Panc1 (cell line): ENCODE results near the gene AGAP1. TPM values are rescaled to one million over a fixed set of nuclear protein-coding genes. Genes with fewer than 3 reads are reported as not detected.

Source experiments
- ATAC-seq: fragments of 200-7000 bp; cut with Tn5 transposase; 2 replicates; pipeline ENCODE4 v1.9.1; 2020; ENCODE audit warnings: mild to moderate bottlenecking, moderate library complexity
- BruUV-seq: library from RNA; stranded (reverse); fragments of 400-500 nt; replicated peaks from 2 replicates; lab custom pipeline; 2021; lab: Mats Ljungman, UMichigan
- CTCF ChIA-PET: fragments of 300-600 bp; sonication (Branson Sonifier 250); formaldehyde crosslinking; loops from one replicate; lab custom pipeline; 2022; ENCODE audit warnings: antibody characterized with exemption; lab: Charles Lee
- POLR2A ChIA-PET: fragments of 300-600 bp; sonication (Branson Sonifier 250); formaldehyde crosslinking; loops from one replicate; lab custom pipeline; 2022; ENCODE audit warnings: antibody characterized with exemption; lab: Charles Lee
- DNase-seq: peaks from one replicate; pipeline ENCODE4 v3.0.0-alpha.2; 2010; ENCODE audit warnings: low read depth, low spot score
- H3K27ac ChIP-seq: 2 replicates; pipeline ENCODE4 v1.5.1; 2011; ENCODE audit warnings: mild to moderate bottlenecking, low read length, inconsistent platforms
- H3K27me3 ChIP-seq: fragments of 200-500 bp; sonication (Bioruptor generic); 2 replicates; pipeline ENCODE4 v1.6.0; 2014; ENCODE audit warnings: low read length, inconsistent platforms; ENCODE audit not compliant: control insufficient read depth, insufficient read depth
- H3K36me3 ChIP-seq: fragments of 200-500 bp; sonication (Bioruptor generic); 2 replicates; pipeline ENCODE4 v1.5.1; 2014; ENCODE audit warnings: inconsistent platforms, mild to moderate bottlenecking, low read length, moderate library complexity; ENCODE audit not compliant: control insufficient read depth, insufficient read depth
- H3K4me1 ChIP-seq: 2 replicates; pipeline ENCODE4 v1.5.1; 2011; ENCODE audit warnings: inconsistent platforms, mild to moderate bottlenecking, low read length, moderate library complexity; ENCODE audit not compliant: control insufficient read depth, insufficient read depth
- H3K4me3 ChIP-seq, 2 experiments: 2 replicates each; pipeline ENCODE4 v1.5.1; 2011 to 2012; ENCODE audit warnings: low read depth in 2 of 2, low read length in 2 of 2, mild to moderate bottlenecking in 2 of 2, inconsistent platforms in 1 of 2, moderate library complexity in 1 of 2
- H3K9me3 ChIP-seq: fragments of 200-500 bp; sonication (Bioruptor generic); 2 replicates; pipeline ENCODE4 v1.5.1; 2014; ENCODE audit warnings: low read depth, mild to moderate bottlenecking, inconsistent platforms, low read length, moderate library complexity; ENCODE audit not compliant: control insufficient read depth, insufficient read depth
- POLR2AphosphoS5 ChIP-seq: IDR thresholded peaks from 2 replicates; pipeline ENCODE4 v1.6.1; 2012; ENCODE audit warnings: mild to moderate bottlenecking, low read depth, low read length, moderate library complexity
- REST ChIP-seq, 2 experiments: IDR thresholded peaks; 2 replicates each; pipeline ENCODE4 v1.6.1; 2011 to 2012; ENCODE audit warnings: low read depth in 2 of 2, control low read depth in 1 of 2, low read length in 1 of 2, mild to moderate bottlenecking in 1 of 2, moderate library complexity in 1 of 2; ENCODE audit not compliant: insufficient read depth in 1 of 2
- SIN3A ChIP-seq: IDR thresholded peaks from 2 replicates; pipeline ENCODE4 v1.6.1; 2012; ENCODE audit warnings: low read depth, mild to moderate bottlenecking, low read length, moderate library complexity, borderline replicate concordance; ENCODE audit not compliant: insufficient read depth
- TCF7L2 ChIP-seq: IDR thresholded peaks from 2 replicates; pipeline ENCODE4 v1.6.1; 2011; ENCODE audit warnings: mild to moderate bottlenecking, low read depth, low read length, inconsistent platforms
- in situ Hi-C: cut with HindIII; loops from 2 replicates; pipeline ENCODE4 v1.10.0; 2016; ENCODE audit warnings: low sequenced_read_pairs, low pct_unique_long_range_greater_than_20kb
- intact Hi-C: fragments of 100-400 bp; cut with micrococcal nuclease; formaldehyde crosslinking; loops from one replicate; pipeline ENCODE4 v1.10.0; 2022; ENCODE audit not compliant: unreplicated experiment
- total RNA-seq: library from RNA; stranded (reverse); gene quantifications from one replicate; pipeline ENCODE4 v1.2.1, GENCODE V29; 2021; ENCODE audit not compliant: unreplicated experiment
- TF ChIP-seq, protein P1 (sequence below): fragments of 450-650 bp; IDR thresholded peaks from 2 replicates; pipeline ENCODE4 v1.5.1; 2017; ENCODE audit warnings: mild to moderate bottlenecking

AGAP1 gene
- total RNA-seq, 1 experiment from 2014 or later, result 38.9 TPM

- intact Hi-C loops (no loop called here), in situ Hi-C loops (no loop called here)
- ATAC-seq (no peak), DNase-seq (no peak)
- H3K36me3 ChIP-seq, result no peaks in the 10 kb centered on the region
- BruUV-seq, result TSS peak; percentile 77
- TF ChIP-seq REST (IDR thresholded peaks at IDR 0.05; ENCODE audit: insufficient read depth in 1 of 2, low read depth in 2 of 2, low read length in 1 of 2), result no peak
- H3K4me1 ChIP-seq, result peaks cover 9% of the 10 kb centered on the region
- CTCF ChIA-PET, result no interaction called here
- POLR2A ChIA-PET, result interaction anchor here (0.7 kb wide), 1 partner anchor 653 kb away, joined by 11 read pairs; no protein-coding TSS in a partner anchor
- peak overlapping the region; percentile 67 to 76 for H3K4me3 ChIP-seq
- no peaks in the 10 kb centered on the region for H3K27me3 ChIP-seq
- no peaks in the 10 kb centered on the region for H3K9me3 ChIP-seq
- H3K27ac ChIP-seq, result peak overlapping the region; percentile 83
These were observed 672.3 kb downstream of the AGAP1 start for GRCh38 chr2:236165842-236166795.

DNA sequence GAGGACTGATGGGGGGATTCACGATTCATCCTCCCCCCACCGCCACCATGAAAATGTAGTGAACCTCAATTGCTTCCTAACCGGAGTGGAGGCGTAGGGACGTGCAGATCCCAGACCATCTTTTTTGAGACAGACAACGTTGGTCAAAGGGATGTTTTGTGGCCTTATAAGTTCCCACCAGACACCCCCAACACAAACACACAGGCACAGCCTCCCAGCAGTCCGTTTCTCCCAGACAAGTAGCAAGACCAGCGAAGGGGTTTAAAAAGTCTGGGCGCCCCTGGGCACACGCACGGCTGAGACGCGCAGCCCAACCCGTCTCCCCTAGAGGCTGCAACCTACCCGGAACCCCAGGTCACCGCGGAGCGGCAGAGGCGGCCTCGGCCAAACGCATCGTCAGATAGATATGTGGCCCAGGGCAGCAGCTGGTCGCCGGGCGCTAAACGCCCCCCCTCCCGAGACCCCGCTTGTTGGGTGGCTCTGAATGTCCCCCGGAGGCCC lies 673.0 kb downstream of the AGAP1 start:
- ChIA-PET CTCF (interaction anchor here (0.6 to 2.7 kb wide), 2 partner anchors 11 to 12 kb away, joined by 3 to 10 read pairs; no protein-coding TSS in a partner anchor), POLR2A (no interaction called here)
- 0 out of 2 replicates have a peak, but pooled peaks have one; percentile 17 for TF ChIP-seq TCF7L2
- no peak for TF ChIP-seq REST (IDR thresholded peaks at IDR 0.05; ENCODE audit: insufficient read depth in 1 of 2, low read depth in 2 of 2, low read length in 1 of 2)
- peak; percentile 39; the same call in 1 of the 2 replicates for TF ChIP-seq SIN3A
- TF ChIP-seq POLR2AphosphoS5, result no peak
- TF ChIP-seq, protein P1, sequence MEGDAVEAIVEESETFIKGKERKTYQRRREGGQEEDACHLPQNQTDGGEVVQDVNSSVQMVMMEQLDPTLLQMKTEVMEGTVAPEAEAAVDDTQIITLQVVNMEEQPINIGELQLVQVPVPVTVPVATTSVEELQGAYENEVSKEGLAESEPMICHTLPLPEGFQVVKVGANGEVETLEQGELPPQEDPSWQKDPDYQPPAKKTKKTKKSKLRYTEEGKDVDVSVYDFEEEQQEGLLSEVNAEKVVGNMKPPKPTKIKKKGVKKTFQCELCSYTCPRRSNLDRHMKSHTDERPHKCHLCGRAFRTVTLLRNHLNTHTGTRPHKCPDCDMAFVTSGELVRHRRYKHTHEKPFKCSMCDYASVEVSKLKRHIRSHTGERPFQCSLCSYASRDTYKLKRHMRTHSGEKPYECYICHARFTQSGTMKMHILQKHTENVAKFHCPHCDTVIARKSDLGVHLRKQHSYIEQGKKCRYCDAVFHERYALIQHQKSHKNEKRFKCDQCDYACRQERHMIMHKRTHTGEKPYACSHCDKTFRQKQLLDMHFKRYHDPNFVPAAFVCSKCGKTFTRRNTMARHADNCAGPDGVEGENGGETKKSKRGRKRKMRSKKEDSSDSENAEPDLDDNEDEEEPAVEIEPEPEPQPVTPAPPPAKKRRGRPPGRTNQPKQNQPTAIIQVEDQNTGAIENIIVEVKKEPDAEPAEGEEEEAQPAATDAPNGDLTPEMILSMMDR, result no peak
- intact Hi-C loops (no loop called here), in situ Hi-C loops (no loop called here)
- Histone ChIP-seq H3K27me3 (no peaks in the 10 kb centered on the region), H3K36me3 (no peaks in the 10 kb centered on the region), H3K27ac (peak overlapping the region; percentile 83), H3K4me3 (peak overlapping the region; percentile 67 to 76), H3K9me3 (no peaks in the 10 kb centered on the region), H3K4me1 (peaks cover 9% of the 10 kb centered on the region)
- DNase-seq (no peak), ATAC-seq (peak; percentile 5)
- no TSS peak for BruUV-seq
